HG03469 (cell line): ENCODE results near the gene HAPLN1.
"Not testable (repeated sequence)": the region's sequence is repeated elsewhere in the genome, so short reads cannot be mapped to it uniquely, and the experiment has no call there.

Experiments
- ATAC-seq: cut with Tn5 transposase; IDR thresholded peaks from one replicate; pipeline ENCODE4 v1.9.1; 2021; ENCODE audit warnings: mild to moderate bottlenecking, moderate library complexity, moderate number of reproducible peaks; ENCODE audit not compliant: unreplicated experiment

HAPLN1 gene

GRCh38 chr5:83720836-83721537, at the start of gene HAPLN1:
TSS of gene HAPLN1 (minus strand) at chr5:83720855. CDS start at chr5:83673523, 47,332 bp downstream.
- ATAC-seq, result no peak

GRCh38 chr5:83767409-83767992, 46.8 kb upstream of the HAPLN1 start:
- no peak for ATAC-seq

GRCh38 chr5:83764101-83764500, 43.4 kb upstream of the HAPLN1 start:
- no peak for ATAC-seq

- ATAC-seq, result no peak
These were observed 39.9 kb upstream of the HAPLN1 start for GRCh38 chr5:83760579-83760978.

GRCh38 chr5:83752700-83753099, 32.0 kb upstream of the HAPLN1 start:
- ATAC-seq, result no peak

GRCh38 chr5:83751201-83751600, 30.5 kb upstream of the HAPLN1 start:
- ATAC-seq, result no peak

- no peak for ATAC-seq
These were observed 30.1 kb upstream of the HAPLN1 start for GRCh38 chr5:83750749-83751148.

- no peak for ATAC-seq
These were observed 25.2 kb upstream of the HAPLN1 start for GRCh38 chr5:83745816-83746215.

GRCh38 chr5:83744821-83745220, 24.2 kb upstream of the HAPLN1 start:
- no peak for ATAC-seq

GRCh38 chr5:83742089-83742488, 21.4 kb upstream of the HAPLN1 start:
- ATAC-seq, result no peak

- ATAC-seq, result no peak
These were observed 20.9 kb upstream of the HAPLN1 start for GRCh38 chr5:83741571-83741970.

- ATAC-seq, result peak; percentile 81
These were observed 20.1 kb upstream of the HAPLN1 start for GRCh38 chr5:83740741-83741140.

GRCh38 chr5:83736169-83736568, 15.5 kb upstream of the HAPLN1 start:
- not testable (repeated sequence) for ATAC-seq

GRCh38 chr5:83735058-83735457, 14.4 kb upstream of the HAPLN1 start:
- ATAC-seq, result not testable (repeated sequence)

GRCh38 chr5:83731638-83732037, 11.0 kb upstream of the HAPLN1 start:
- ATAC-seq, result peak; percentile 68

GRCh38 chr5:83729362-83729761, 8.7 kb upstream of the HAPLN1 start:
- no peak for ATAC-seq

GRCh38 chr5:83726912-83727311, 6.3 kb upstream of the HAPLN1 start:
- no peak for ATAC-seq

- no peak for ATAC-seq
These were observed 4.3 kb upstream of the HAPLN1 start for GRCh38 chr5:83724935-83725334.

GRCh38 chr5:83724001-83724400, 3.3 kb upstream of the HAPLN1 start:
- ATAC-seq, result no peak

- no peak for ATAC-seq
These were observed 2.4 kb upstream of the HAPLN1 start for GRCh38 chr5:83723031-83723430.

GRCh38 chr5:83721953-83722901, 1.6 kb upstream of the HAPLN1 start:
- ATAC-seq, result peak; percentile 34
